ENCODE data around the gene NEK11. TPM values are rescaled to one million over a fixed set of nuclear protein-coding genes. Genes with fewer than 3 reads are reported as not detected.

NEK11 gene
- total RNA-seq, 4 donors from 2014 or later: 3.5 to 8.6 (median 5.5) TPM

GRCh38 chr3:131107637-131108433 lies 81.2 kb downstream of the NEK11 start:
- Histone ChIP-seq H3K36me3 (no peaks in the 10 kb centered on the region), H3K27ac (no peak overlapping the region), H3K27me3 (no peaks in the 10 kb centered on the region), H3K4me3 (no peak overlapping the region), H3K4me1 (no peaks in the 10 kb centered on the region), H3K9me3 (no peaks in the 10 kb centered on the region)
- TF ChIP-seq POLR2A (IDR thresholded peaks at IDR 0.05) (no peak), CTCF (IDR thresholded peaks at IDR 0.05) (no peak)
- DNase-seq: no peak

DNA sequence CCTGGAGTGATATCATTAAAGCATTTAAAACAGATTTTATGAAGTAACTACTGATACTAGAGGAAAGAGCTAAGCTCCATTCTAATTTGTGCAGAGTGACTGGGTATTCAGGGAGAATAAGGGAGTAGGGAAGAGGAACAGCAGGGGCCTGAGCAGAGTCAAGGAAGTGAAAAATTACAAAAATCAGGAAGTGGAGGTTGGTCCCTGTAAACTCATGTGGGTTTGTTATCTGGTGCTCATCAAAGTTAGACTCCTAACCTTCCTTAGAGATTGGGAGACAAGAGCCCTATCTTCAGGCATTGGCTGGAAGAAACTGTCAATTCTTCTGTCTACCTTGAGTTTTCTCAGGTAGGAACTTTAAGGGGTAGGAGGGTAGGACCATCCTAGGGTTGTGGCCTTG lies 82.5 kb downstream of the NEK11 start:
- Histone ChIP-seq H3K27me3 (no peaks in the 10 kb centered on the region), H3K4me3 (no peak overlapping the region), H3K9me3 (no peaks in the 10 kb centered on the region), H3K4me1 (no peaks in the 10 kb centered on the region), H3K36me3 (no peaks in the 10 kb centered on the region), H3K27ac (no peak overlapping the region)
- DNase-seq: no peak
- TF ChIP-seq CTCF (IDR thresholded peaks at IDR 0.05): no peak
- TF ChIP-seq POLR2A (IDR thresholded peaks at IDR 0.05): no peak

GRCh38 chr3:131110087-131110486 lies 83.4 kb downstream of the NEK11 start:
- no peak for DNase-seq
- H3K9me3 ChIP-seq: no peaks in the 10 kb centered on the region
- no peaks in the 10 kb centered on the region for H3K36me3 ChIP-seq
- no peak overlapping the region for H3K27ac ChIP-seq
- TF ChIP-seq POLR2A (IDR thresholded peaks at IDR 0.05) (no peak), CTCF (IDR thresholded peaks at IDR 0.05) (no peak)
- no peaks in the 10 kb centered on the region for H3K4me1 ChIP-seq
- H3K27me3 ChIP-seq: no peaks in the 10 kb centered on the region
- no peak overlapping the region for H3K4me3 ChIP-seq

DNA sequence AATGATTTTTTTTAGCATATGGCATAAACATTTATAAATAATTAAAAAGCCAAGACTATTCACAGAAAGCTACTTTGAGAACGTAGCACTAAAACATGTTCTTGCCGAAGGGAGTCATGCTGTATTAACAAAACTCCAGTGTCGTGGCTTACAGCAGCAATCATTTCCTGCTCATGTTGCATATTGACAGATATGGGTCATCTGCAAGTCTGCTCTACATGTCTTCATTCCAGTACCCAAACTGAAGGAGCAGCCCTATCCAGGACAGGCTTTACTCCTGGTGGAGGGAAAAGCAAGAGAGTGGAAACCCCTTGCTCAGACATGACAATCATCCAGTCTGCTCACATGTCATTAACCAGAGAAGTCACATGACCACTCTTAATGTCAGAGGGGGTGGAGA lies 87.6 kb downstream of the NEK11 start:
- Histone ChIP-seq H3K36me3 (no peaks in the 10 kb centered on the region), H3K27ac (no peak overlapping the region), H3K9me3 (no peaks in the 10 kb centered on the region), H3K4me3 (no peak overlapping the region), H3K4me1 (no peaks in the 10 kb centered on the region), H3K27me3 (no peaks in the 10 kb centered on the region)
- DNase-seq: no peak
- TF ChIP-seq CTCF (IDR thresholded peaks at IDR 0.05) (no peak), POLR2A (IDR thresholded peaks at IDR 0.05) (no peak)

- Histone ChIP-seq H3K4me1 (no peaks in the 10 kb centered on the region), H3K36me3 (no peaks in the 10 kb centered on the region), H3K4me3 (no peak overlapping the region), H3K9me3 (peaks cover 0 to 3% (median 0%) of the 10 kb centered on the region in 4 donors), H3K27ac (no peak overlapping the region), H3K27me3 (no peaks in the 10 kb centered on the region)
- DNase-seq: no peak
- TF ChIP-seq POLR2A (IDR thresholded peaks at IDR 0.05): no peak
Observed at GRCh38 chr3:131125684-131126083, 99.0 kb downstream of the NEK11 start.

- Histone ChIP-seq H3K27ac (no peak overlapping the region), H3K27me3 (no peaks in the 10 kb centered on the region), H3K9me3 (no peaks in the 10 kb centered on the region), H3K4me3 (no peak overlapping the region), H3K4me1 (no peaks in the 10 kb centered on the region), H3K36me3 (no peaks in the 10 kb centered on the region)
- no peak for DNase-seq
- TF ChIP-seq CTCF (IDR thresholded peaks at IDR 0.05) (no peak), POLR2A (IDR thresholded peaks at IDR 0.05) (no peak)
Observed at GRCh38 chr3:131140891-131141290, 114.2 kb downstream of the NEK11 start.

Data from Peyer's patch (tissue), 4 donors.